DOHH2 (cell line): ENCODE data around the gene CCDC51.

Source experiments
- CTCF ChIP-seq: fragments of 200-600 bp; sonication (generic); IDR thresholded peaks from one replicate; pipeline ENCODE4 v1.5.1; 2014; ENCODE audit warnings: antibody characterized with exemption, mild to moderate bottlenecking, low read depth, low read length; ENCODE audit not compliant: poor library complexity, severe bottlenecking
- EZH2phosphoT487 ChIP-seq: fragments of 200-600 bp; sonication (generic); IDR thresholded peaks from 2 replicates; pipeline ENCODE4 v1.6.1; 2017; ENCODE audit warnings: borderline replicate concordance, mild to moderate bottlenecking, antibody characterized with exemption, low read length, moderate library complexity, mixed read lengths

GRCh38 chr3:48419597-48419996 lies 20.3 kb downstream of the CCDC51 start:
- no peak for TF ChIP-seq CTCF
- TF ChIP-seq EZH2phosphoT487, result no peak
